HG02763 (cell line): ENCODE measurements around the gene CMTR1.
A peak's percentile ranks its signal among the peaks of the same experiment; 100 is the strongest.

Experiments
- ATAC-seq: cut with Tn5 transposase; IDR thresholded peaks from one replicate; pipeline ENCODE4 v1.9.1; 2021; ENCODE audit warnings: mild to moderate bottlenecking, moderate library complexity; ENCODE audit not compliant: unreplicated experiment

CMTR1 gene

GRCh38 chr6:37511201-37511600 lies 78.2 kb downstream of the CMTR1 start:
- no peak for ATAC-seq

GRCh38 chr6:37511910-37512399 lies 78.9 kb downstream of the CMTR1 start:
- no peak for ATAC-seq

GRCh38 chr6:37512400-37513011 lies 79.5 kb downstream of the CMTR1 start:
- ATAC-seq: no peak

GRCh38 chr6:37513155-37513554 lies 80.1 kb downstream of the CMTR1 start:
- no peak for ATAC-seq

GRCh38 chr6:37513576-37513975 lies 80.6 kb downstream of the CMTR1 start:
- no peak for ATAC-seq

- no peak for ATAC-seq
These were observed 81.3 kb downstream of the CMTR1 start for GRCh38 chr6:37514321-37514771.

GRCh38 chr6:37514837-37515236 lies 81.8 kb downstream of the CMTR1 start:
- no peak for ATAC-seq

GRCh38 chr6:37515712-37516075 lies 82.7 kb downstream of the CMTR1 start:
- no peak for ATAC-seq

GRCh38 chr6:37516076-37516919 lies 83.3 kb downstream of the CMTR1 start:
- ATAC-seq: peak; percentile 58

- ATAC-seq: no peak
These were observed 83.9 kb downstream of the CMTR1 start for GRCh38 chr6:37516920-37517405.

GRCh38 chr6:37517411-37517812 lies 84.4 kb downstream of the CMTR1 start:
- no peak for ATAC-seq

- no peak for ATAC-seq
These were observed 85.1 kb downstream of the CMTR1 start for GRCh38 chr6:37518116-37518515.

GRCh38 chr6:37519461-37519860 lies 86.4 kb downstream of the CMTR1 start:
- ATAC-seq: no peak

- no peak for ATAC-seq
These were observed 87.9 kb downstream of the CMTR1 start for GRCh38 chr6:37520926-37521325.

GRCh38 chr6:37521674-37522073 lies 88.7 kb downstream of the CMTR1 start:
- ATAC-seq: no peak

GRCh38 chr6:37522836-37523235 lies 89.8 kb downstream of the CMTR1 start:
- no peak for ATAC-seq

GRCh38 chr6:37523412-37523811 lies 90.4 kb downstream of the CMTR1 start:
- no peak for ATAC-seq

- no peak for ATAC-seq
These were observed 91.3 kb downstream of the CMTR1 start for GRCh38 chr6:37524025-37524969.

- no peak for ATAC-seq
These were observed 91.9 kb downstream of the CMTR1 start for GRCh38 chr6:37524970-37525318.

GRCh38 chr6:37525460-37526357 lies 92.7 kb downstream of the CMTR1 start:
- ATAC-seq: no peak
